Tibial nerve (tissue), 4 donors: ENCODE data around the gene NME8. TPM values are rescaled to one million over a fixed set of nuclear protein-coding genes. Genes with fewer than 3 reads are reported as not detected.

Experiments used
- DNase-seq, 2 donors: peaks; one replicate each; pipeline ENCODE4 v3.0.0-alpha.2; 2019; ENCODE audit warnings: low spot score in 2 of 2
- H3K27ac ChIP-seq, 4 donors: fragments of 200-600 bp; sonication (generic) in 3 of 4; one replicate each; pipeline ENCODE4 v1.5.1; 2017 to 2019; ENCODE audit warnings: mild to moderate bottlenecking in 1 of 4
- H3K27me3 ChIP-seq, 2 donors: fragments of 200-600 bp; sonication (generic) in 1 of 2; one replicate each; pipeline versions ENCODE4 v1.5.1 to v1.6.0; 2017 to 2019
- H3K36me3 ChIP-seq, 3 donors: fragments of 200-600 bp; sonication (generic); one replicate each; pipeline ENCODE4 v1.5.1; 2018 to 2019
- H3K4me1 ChIP-seq, 4 donors: fragments of 200-600 bp; sonication (generic) in 3 of 4; one replicate each; pipeline ENCODE4 v1.5.1; 2017 to 2019
- H3K4me3 ChIP-seq, 4 donors: fragments of 200-600 bp; sonication (generic) in 3 of 4; one replicate each; pipeline ENCODE4 v1.5.1; 2017 to 2019; ENCODE audit warnings: mild to moderate bottlenecking in 1 of 4, moderate library complexity in 1 of 4
- H3K9me3 ChIP-seq, 4 donors: fragments of 200-600 bp; sonication (generic) in 3 of 4; one replicate each; pipeline ENCODE4 v1.5.1; 2017 to 2019
- CTCF ChIP-seq, 5 experiments: fragments of 200-600 bp in 3 of 5; fragments of 450-650 bp in 2 of 5; sonication (generic) in 3 of 5; IDR thresholded peaks; one replicate each; pipeline ENCODE4 v1.5.1; 2016 to 2019; ENCODE audit warnings: antibody characterized with exemption in 5 of 5, mild to moderate bottlenecking in 3 of 5, moderate library complexity in 2 of 5
- EP300 ChIP-seq, 2 donors: sonication (generic); formaldehyde crosslinking; IDR thresholded peaks; one replicate each; pipeline ENCODE4 v1.6.1; 2017; ENCODE audit warnings: antibody characterized with exemption in 2 of 2, mild to moderate bottlenecking in 1 of 2
- POLR2A ChIP-seq, 2 donors: fragments of 450-650 bp; IDR thresholded peaks; one replicate each; pipeline ENCODE4 v1.6.1; 2017; ENCODE audit warnings: antibody characterized with exemption in 2 of 2, mild to moderate bottlenecking in 2 of 2, moderate library complexity in 2 of 2
- WGBS, 2 donors: methylation state at CpG; one replicate each; pipeline ENCODE4 v1.1.5; 2018; 5-methylcytosine and 5-hydroxymethylcytosine counted together
- total RNA-seq, 4 donors: library from RNA; depleted of rRNA; stranded (reverse); fragments of >200 nt; gene quantifications; one replicate each; pipeline ENCODE4 v1.1.0, GENCODE V29; 2016

Gene NME8
- total RNA-seq, 4 donors from 2014 or later = not detected

GRCh38 chr7:37915438-37915837 is 67.0 kb downstream of the NME8 start:
- DNase-seq = peak; percentile 34 to 72
- WGBS, 2 donors = 6 to 10% methylated on average over 5 of the region's 5 CpGs
- TF ChIP-seq POLR2A (IDR thresholded peaks at IDR 0.05) = no peak
- TF ChIP-seq CTCF (IDR thresholded peaks at IDR 0.05) = no peak
- no peak for TF ChIP-seq EP300 (IDR thresholded peaks at IDR 0.05)
- Histone ChIP-seq H3K36me3 (no peaks in the 10 kb centered on the region), H3K4me1 (peaks cover 0 to 59% (median 15%) of the 10 kb centered on the region in 4 donors), H3K27me3 (no peaks in the 10 kb centered on the region), H3K27ac (peak overlapping the region in 3 of 4 donors; percentile 84 to 90 (median 86)), H3K4me3 (peak overlapping the region; percentile 48 to 73 (median 65)), H3K9me3 (no peaks in the 10 kb centered on the region)

DNA sequence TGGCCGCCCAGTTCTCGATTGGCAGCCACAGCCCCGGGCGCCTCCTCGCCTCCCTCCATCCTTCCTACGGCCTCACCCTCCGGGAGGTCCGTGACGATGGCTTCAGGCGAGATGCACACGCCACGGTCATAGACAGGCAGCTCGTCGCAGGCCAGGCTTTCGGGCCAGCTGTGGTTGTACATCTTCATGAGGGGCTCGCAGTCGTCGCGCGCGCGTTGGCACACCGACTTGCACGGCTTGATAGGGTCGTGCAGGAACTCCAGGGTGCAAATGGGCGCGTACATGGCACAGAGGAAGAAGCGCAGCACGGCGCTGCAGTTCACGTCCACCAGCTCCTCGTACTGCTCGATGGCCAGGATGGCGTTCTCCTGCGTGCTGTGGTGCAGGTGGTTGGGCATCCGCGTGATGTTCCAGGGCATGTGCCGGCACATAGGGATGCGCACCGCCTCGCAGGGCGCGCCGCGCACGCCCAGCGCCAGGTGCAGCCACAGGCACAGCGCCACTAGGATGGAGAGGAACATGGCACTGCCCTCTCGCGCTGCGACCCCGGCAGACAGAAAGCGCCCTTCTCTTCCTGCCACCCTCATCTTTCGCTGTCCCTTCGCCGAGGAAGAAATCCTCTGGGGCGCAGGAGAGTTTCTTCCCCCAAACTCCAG is 67.7 kb downstream of the NME8 start:
- 1% methylated on average over 30 to 41 of the region's 57 CpGs for WGBS, 2 donors
- TF ChIP-seq CTCF (IDR thresholded peaks at IDR 0.05) (no peak), POLR2A (IDR thresholded peaks at IDR 0.05) (peak in 1 of 2 donors; percentile 17)
- Histone ChIP-seq H3K36me3 (no peaks in the 10 kb centered on the region), H3K4me1 (peaks cover 0 to 59% (median 15%) of the 10 kb centered on the region in 4 donors), H3K27me3 (no peaks in the 10 kb centered on the region), H3K27ac (peak overlapping the region; percentile 69 to 90 (median 85)), H3K9me3 (no peaks in the 10 kb centered on the region), H3K4me3 (peak overlapping the region; percentile 48 to 73 (median 65))
- peak; percentile 19 to 29 for DNase-seq

DNA sequence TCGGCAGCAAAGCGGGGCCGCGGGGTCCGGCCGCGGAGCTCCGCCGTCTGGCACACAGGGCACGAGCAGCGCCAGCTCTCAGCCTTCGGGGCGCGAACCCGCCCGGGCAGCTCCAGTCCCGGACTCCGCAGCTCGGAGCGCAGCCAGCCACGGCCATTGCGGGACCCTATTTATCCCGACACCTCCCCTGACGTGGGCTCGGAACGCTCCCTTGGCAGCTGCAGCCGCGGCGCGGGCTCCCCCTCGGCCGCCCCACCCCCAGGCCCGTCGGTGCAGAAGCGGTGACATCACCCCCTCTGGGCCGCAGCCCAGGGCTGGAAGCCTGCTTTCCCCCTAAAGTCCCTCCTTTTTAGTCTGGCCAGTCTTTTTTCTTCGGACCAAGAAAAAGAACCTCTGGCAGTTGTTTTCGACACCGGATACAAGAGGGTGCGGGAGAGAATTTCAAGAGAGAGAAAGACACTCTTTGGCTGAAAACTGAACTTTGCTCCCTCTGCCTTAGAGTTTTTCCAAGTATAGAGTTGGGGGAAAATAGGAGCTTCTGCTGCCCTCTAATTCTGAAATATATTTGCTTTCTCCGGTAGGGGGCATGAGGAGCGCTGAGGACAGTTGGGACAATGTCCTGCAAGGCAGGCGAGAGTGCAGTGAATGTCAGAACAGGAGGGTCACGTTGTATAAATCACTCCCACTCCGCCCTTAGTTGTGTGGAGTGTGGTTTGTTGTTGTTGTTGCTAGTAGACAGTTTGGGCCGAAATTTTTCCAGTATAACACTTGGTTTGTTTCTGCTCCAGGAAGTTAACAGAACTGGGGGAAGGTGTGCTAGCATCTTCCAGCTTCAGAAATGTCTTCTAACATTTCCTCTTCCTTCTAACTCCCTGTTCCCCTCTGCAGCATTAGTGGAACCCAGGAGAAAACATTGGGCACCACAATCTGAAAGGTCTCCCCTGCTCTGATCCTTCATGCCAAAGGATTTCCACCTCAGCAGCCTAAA is 68.6 kb downstream of the NME8 start, which contains the start of gene SFRP4:
TSS of gene SFRP4 (minus strand) at position 145 of the 988 bp plus-strand sequence. CDS start 280 bp downstream, outside the sequence.
- Histone ChIP-seq H3K9me3 (no peaks in the 10 kb centered on the region), H3K4me1 (peaks cover 0 to 65% (median 17%) of the 10 kb centered on the region in 4 donors), H3K4me3 (peak within 1 kb of the TSS; percentile 48 to 73 (median 65)), H3K36me3 (no peaks in the 10 kb centered on the region), H3K27me3 (no peaks in the 10 kb centered on the region), H3K27ac (peak within 1 kb of the TSS; percentile 69 to 90 (median 85))
- 1% methylated on average over 37 to 41 of the region's 46 CpGs for WGBS, 2 donors
- peak; percentile 46 to 64 for DNase-seq
- TF ChIP-seq EP300 (IDR thresholded peaks at IDR 0.05) = peak in 1 of 2 donors; percentile 22
- peak in 1 of 2 donors; percentile 26 for TF ChIP-seq POLR2A (IDR thresholded peaks at IDR 0.05)
- TF ChIP-seq CTCF (IDR thresholded peaks at IDR 0.05) = peak; percentile 57 to 81 (median 73)

GRCh38 chr7:37918526-37918925 is 70.1 kb downstream of the NME8 start:
- peaks cover 0 to 68% (median 17%) of the 10 kb centered on the region in 4 donors for H3K4me1 ChIP-seq
- peak overlapping the region in 2 of 4 donors; percentile 1 to 90 for H3K27ac ChIP-seq
- no peaks in the 10 kb centered on the region for H3K36me3 ChIP-seq
- 66 to 73% methylated on average over 4 of the region's 4 CpGs for WGBS, 2 donors
- TF ChIP-seq EP300 (IDR thresholded peaks at IDR 0.05) (no peak), POLR2A (IDR thresholded peaks at IDR 0.05) (no peak), CTCF (IDR thresholded peaks at IDR 0.05) (no peak)
- DNase-seq = no peak
- no peaks in the 10 kb centered on the region for H3K27me3 ChIP-seq
- no peak overlapping the region for H3K4me3 ChIP-seq
- H3K9me3 ChIP-seq = no peaks in the 10 kb centered on the region
